Neural progenitor cell (in vitro differentiated cells): ENCODE results near the gene DHRS3.

ENCODE experiments used
- CTCF ChIP-seq: fragments of 200-600 bp; sonication (generic); IDR thresholded peaks from 2 replicates; pipeline ENCODE4 v1.5.1; 2017; ENCODE audit warnings: antibody characterized with exemption, mild to moderate bottlenecking
- EZH2 ChIP-seq: fragments of 200-600 bp; sonication (generic); IDR thresholded peaks from 2 replicates; pipeline ENCODE4 v1.6.1; 2017; ENCODE audit warnings: antibody characterized with exemption, mild to moderate bottlenecking, moderate library complexity
- EZH2phosphoT487 ChIP-seq: fragments of 200-600 bp; sonication (generic); IDR thresholded peaks from 2 replicates; pipeline ENCODE4 v1.6.1; 2017; ENCODE audit warnings: antibody characterized with exemption

- TF ChIP-seq CTCF (no peak), EZH2 (no peak), EZH2phosphoT487 (no peak)
Measured at GRCh38 chr1:12643785-12644184, 25.8 kb upstream of the DHRS3 start, which contains the start of gene AADACL4.
